Measurements from ENCODE around the gene OR6M1. TPM values are rescaled to one million over a fixed set of nuclear protein-coding genes. Genes with fewer than 3 reads are reported as not detected.

The OR6M1 gene
- total and polyA plus RNA-seq, 9 of the 15 experiments (the other 6 are each of a cell fraction or from before 2014, with no cell fraction given): not detected

DNA sequence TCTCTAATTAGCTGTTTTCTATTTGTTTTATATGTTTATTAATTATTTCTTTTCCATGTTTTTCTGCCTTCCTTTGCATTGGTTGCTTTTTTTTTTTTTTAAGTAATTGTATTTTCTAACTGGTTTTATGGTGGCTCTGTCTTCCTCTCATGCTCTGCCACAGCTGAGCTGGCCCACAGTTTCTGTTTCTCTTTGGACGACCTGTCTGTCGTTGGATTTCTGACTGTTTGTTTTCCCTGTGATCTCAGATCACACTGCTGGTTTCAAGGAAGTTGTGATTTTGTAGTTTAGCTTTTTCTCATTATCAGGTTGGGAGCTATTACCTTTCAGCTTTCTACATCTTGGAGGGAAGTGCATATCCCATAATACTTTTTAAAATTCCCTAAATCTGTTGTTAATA, 15.9 kb upstream of the OR6M1 start (continued):
- TF ChIP-seq CBX3 (IDR thresholded peaks at IDR 0.05; ENCODE audit: borderline replicate concordance in 1 of 2, low read length in 2 of 2): no peak
- TF ChIP-seq ILK (tag; IDR thresholded peaks at IDR 0.05; ENCODE audit: borderline replicate concordance, low read depth): no peak
- TF ChIP-seq ZNF785 (CRISPR knock-in tag; IDR thresholded peaks at IDR 0.05): no peak
- TF ChIP-seq TFAP4 (CRISPR knock-in tag; IDR thresholded peaks at IDR 0.05; ENCODE audit: borderline replicate concordance): no peak
- no peak for TF ChIP-seq ELK3 (CRISPR knock-in tag; IDR thresholded peaks at IDR 0.05)

DNA sequence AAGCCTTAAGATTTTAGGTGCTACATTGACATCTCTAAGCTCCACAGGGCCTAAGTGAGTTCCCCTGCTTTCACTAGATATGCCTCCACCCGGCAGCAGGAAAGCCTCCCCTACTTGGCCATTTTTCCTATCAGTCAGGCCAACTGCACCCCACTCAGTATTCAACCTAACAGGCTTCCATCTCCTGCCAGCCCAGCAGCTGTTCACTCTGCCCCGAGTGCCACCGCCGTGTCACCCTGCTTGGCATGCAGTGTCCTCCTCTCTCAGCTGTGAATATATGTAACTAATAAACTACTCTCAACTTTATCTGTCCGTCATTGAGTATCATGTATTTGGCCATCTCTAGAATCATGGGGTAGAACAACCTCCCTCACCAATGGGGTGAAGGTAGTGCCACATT, 9.0 kb upstream of the OR6M1 start:
- no peak for ATAC-seq
- Histone ChIP-seq H4K20me1 (replicated peaks; ENCODE audit: control insufficient read depth, insufficient read depth, low read length) (no peaks in the 10 kb centered on the region), H3K9ac (ENCODE audit: insufficient read depth in 1 of 2, low read depth in 2 of 2, low read length in 2 of 2) (no peak overlapping the region), H3K9me3 (replicated peaks; ENCODE audit: control insufficient read depth, insufficient read depth, low read depth, low read length) (no peaks in the 10 kb centered on the region), H3K4me1 (replicated peaks in 1 of 2; ENCODE audit: control insufficient read depth in 2 of 2, insufficient read depth in 2 of 2, low read length in 2 of 2) (no peaks in the 10 kb centered on the region), H3K4me3 (no peak overlapping the region), H3K27ac (ENCODE audit: extremely low read depth, low read depth, low read length) (no peak overlapping the region), H3K4me2 (ENCODE audit: insufficient read depth, low read length) (no peak overlapping the region), H3K79me2 (ENCODE audit: control insufficient read depth, insufficient read depth, low read length) (no peaks in the 10 kb centered on the region), H2AFZ (ENCODE audit: low read depth, low read length) (no peak overlapping the region), H3K36me3 (ENCODE audit: control insufficient read depth, insufficient read depth, low read length) (no peaks in the 10 kb centered on the region), H3K27me3 (ENCODE audit: control insufficient read depth in 2 of 2, insufficient read depth in 2 of 2, low read length in 2 of 2) (no peaks in the 10 kb centered on the region), H3K9me1 (ENCODE audit: control insufficient read depth, insufficient read depth, low read length) (no peaks in the 10 kb centered on the region)
- FAIRE-seq: no peak
- BruUV-seq (replicated peaks): no TSS peak
- ChIA-PET POLR2A (no interaction called here), CTCF (ENCODE audit: low intra/inter-chr PET ratio) (no interaction called here)
- intact Hi-C loops (cut with micrococcal nuclease): no loop called here
- DNase-seq (ENCODE audit: extremely low read depth in 1 of 4, low spot score in 3 of 4): no peak
- 4% methylated on average over 5 of the region's 5 CpGs for WGBS (ENCODE audit: insufficient coverage, low coverage, missing lambda C conversion rate)
- in situ Hi-C loops (cut with MboI): no loop called here
- TF ChIP-seq CCNT2 (IDR thresholded peaks at IDR 0.05; ENCODE audit: borderline replicate concordance, extremely low read depth, insufficient read length, low read depth, low read length): no peak
- TF ChIP-seq GTF2E2 (tag; IDR thresholded peaks at IDR 0.05): no peak
- no peak for TF ChIP-seq NFATC3 (IDR thresholded peaks at IDR 0.05)
- no peak for TF ChIP-seq HMGXB4 (CRISPR knock-in tag; IDR thresholded peaks at IDR 0.05)
- no peak for TF ChIP-seq ATF4 (CRISPR knock-in tag; IDR thresholded peaks at IDR 0.05)
- no peak for TF ChIP-seq STAG1 (CRISPR knock-in tag; IDR thresholded peaks at IDR 0.05; ENCODE audit: borderline replicate concordance)
- no peak for TF ChIP-seq DPF2 (IDR thresholded peaks at IDR 0.05)
- TF ChIP-seq, protein P1, sequence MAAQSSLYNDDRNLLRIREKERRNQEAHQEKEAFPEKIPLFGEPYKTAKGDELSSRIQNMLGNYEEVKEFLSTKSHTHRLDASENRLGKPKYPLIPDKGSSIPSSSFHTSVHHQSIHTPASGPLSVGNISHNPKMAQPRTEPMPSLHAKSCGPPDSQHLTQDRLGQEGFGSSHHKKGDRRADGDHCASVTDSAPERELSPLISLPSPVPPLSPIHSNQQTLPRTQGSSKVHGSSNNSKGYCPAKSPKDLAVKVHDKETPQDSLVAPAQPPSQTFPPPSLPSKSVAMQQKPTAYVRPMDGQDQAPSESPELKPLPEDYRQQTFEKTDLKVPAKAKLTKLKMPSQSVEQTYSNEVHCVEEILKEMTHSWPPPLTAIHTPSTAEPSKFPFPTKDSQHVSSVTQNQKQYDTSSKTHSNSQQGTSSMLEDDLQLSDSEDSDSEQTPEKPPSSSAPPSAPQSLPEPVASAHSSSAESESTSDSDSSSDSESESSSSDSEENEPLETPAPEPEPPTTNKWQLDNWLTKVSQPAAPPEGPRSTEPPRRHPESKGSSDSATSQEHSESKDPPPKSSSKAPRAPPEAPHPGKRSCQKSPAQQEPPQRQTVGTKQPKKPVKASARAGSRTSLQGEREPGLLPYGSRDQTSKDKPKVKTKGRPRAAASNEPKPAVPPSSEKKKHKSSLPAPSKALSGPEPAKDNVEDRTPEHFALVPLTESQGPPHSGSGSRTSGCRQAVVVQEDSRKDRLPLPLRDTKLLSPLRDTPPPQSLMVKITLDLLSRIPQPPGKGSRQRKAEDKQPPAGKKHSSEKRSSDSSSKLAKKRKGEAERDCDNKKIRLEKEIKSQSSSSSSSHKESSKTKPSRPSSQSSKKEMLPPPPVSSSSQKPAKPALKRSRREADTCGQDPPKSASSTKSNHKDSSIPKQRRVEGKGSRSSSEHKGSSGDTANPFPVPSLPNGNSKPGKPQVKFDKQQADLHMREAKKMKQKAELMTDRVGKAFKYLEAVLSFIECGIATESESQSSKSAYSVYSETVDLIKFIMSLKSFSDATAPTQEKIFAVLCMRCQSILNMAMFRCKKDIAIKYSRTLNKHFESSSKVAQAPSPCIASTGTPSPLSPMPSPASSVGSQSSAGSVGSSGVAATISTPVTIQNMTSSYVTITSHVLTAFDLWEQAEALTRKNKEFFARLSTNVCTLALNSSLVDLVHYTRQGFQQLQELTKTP (IDR thresholded peaks at IDR 0.05; ENCODE audit: low read depth in 1 of 2, partially characterized antibody in 2 of 2): no peak

All from K562 (cell line).